Inflammatory macrophage treated with lipopolysaccharide for 4 hours (primary cell): ENCODE measurements around the gene FBXL4.

Experiments used
- DNase-seq: peaks from one replicate; pipeline ENCODE4 v3.0.0-alpha.2; 2020

FBXL4 gene

GRCh38 chr6:98877250-98877649 lies 70.5 kb downstream of the FBXL4 start:
- no peak for DNase-seq

- DNase-seq: no peak
These were observed 72.4 kb downstream of the FBXL4 start for GRCh38 chr6:98875375-98875774.

GRCh38 chr6:98871821-98872220 lies 75.9 kb downstream of the FBXL4 start:
- DNase-seq: no peak

GRCh38 chr6:98871057-98871456 lies 76.7 kb downstream of the FBXL4 start:
- no peak for DNase-seq

- no peak for DNase-seq
These were observed 83.2 kb downstream of the FBXL4 start for GRCh38 chr6:98864497-98864896.

- DNase-seq: no peak
These were observed 99.1 kb downstream of the FBXL4 start for GRCh38 chr6:98848539-98849242.

- no peak for DNase-seq
These were observed 99.8 kb downstream of the FBXL4 start for GRCh38 chr6:98847779-98848538.

GRCh38 chr6:98847416-98847778 lies 100.3 kb downstream of the FBXL4 start:
- DNase-seq: no peak

GRCh38 chr6:98846021-98846380 lies 101.7 kb downstream of the FBXL4 start:
- DNase-seq: no peak

GRCh38 chr6:98845211-98846020 lies 102.3 kb downstream of the FBXL4 start:
- peak; percentile 59 for DNase-seq

- no peak for DNase-seq
These were observed 103.2 kb downstream of the FBXL4 start for GRCh38 chr6:98844244-98845210.

- no peak for DNase-seq
These were observed 104.2 kb downstream of the FBXL4 start for GRCh38 chr6:98843271-98844243.

- DNase-seq: no peak
These were observed 105.2 kb downstream of the FBXL4 start for GRCh38 chr6:98842342-98843180.

- DNase-seq: no peak
These were observed 106.0 kb downstream of the FBXL4 start for GRCh38 chr6:98841621-98842341.

- DNase-seq: no peak
These were observed 106.7 kb downstream of the FBXL4 start for GRCh38 chr6:98840996-98841513.

- DNase-seq: no peak
These were observed 107.4 kb downstream of the FBXL4 start for GRCh38 chr6:98840385-98840784.

GRCh38 chr6:98839781-98840361 lies 107.9 kb downstream of the FBXL4 start:
- DNase-seq: no peak

GRCh38 chr6:98838975-98839374 lies 108.8 kb downstream of the FBXL4 start:
- DNase-seq: no peak

GRCh38 chr6:98838032-98838431 lies 109.7 kb downstream of the FBXL4 start:
- DNase-seq: no peak
